HG02852 (cell line): ENCODE measurements around the gene MMP21.

Source experiments
- ATAC-seq: cut with Tn5 transposase; IDR thresholded peaks from one replicate; pipeline ENCODE4 v1.9.1; 2021; ENCODE audit warnings: mild to moderate bottlenecking, moderate library complexity; ENCODE audit not compliant: unreplicated experiment

MMP21 gene, protein sequence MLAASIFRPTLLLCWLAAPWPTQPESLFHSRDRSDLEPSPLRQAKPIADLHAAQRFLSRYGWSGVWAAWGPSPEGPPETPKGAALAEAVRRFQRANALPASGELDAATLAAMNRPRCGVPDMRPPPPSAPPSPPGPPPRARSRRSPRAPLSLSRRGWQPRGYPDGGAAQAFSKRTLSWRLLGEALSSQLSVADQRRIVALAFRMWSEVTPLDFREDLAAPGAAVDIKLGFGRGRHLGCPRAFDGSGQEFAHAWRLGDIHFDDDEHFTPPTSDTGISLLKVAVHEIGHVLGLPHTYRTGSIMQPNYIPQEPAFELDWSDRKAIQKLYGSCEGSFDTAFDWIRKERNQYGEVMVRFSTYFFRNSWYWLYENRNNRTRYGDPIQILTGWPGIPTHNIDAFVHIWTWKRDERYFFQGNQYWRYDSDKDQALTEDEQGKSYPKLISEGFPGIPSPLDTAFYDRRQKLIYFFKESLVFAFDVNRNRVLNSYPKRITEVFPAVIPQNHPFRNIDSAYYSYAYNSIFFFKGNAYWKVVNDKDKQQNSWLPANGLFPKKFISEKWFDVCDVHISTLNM

GRCh38 chr10:125775491-125776106, at the start of gene MMP21:
Gene MMP21, minus strand, starts transcription at chr10:125775821. Its CDS starts 0 bp downstream, at chr10:125775821.
- no peak for ATAC-seq

GRCh38 chr10:125824736-125825135, 49.1 kb upstream of the MMP21 start:
- no peak for ATAC-seq

- ATAC-seq, result peak; percentile 3
Measured at GRCh38 chr10:125823663-125824251, 48.1 kb upstream of the MMP21 start.

DNA sequence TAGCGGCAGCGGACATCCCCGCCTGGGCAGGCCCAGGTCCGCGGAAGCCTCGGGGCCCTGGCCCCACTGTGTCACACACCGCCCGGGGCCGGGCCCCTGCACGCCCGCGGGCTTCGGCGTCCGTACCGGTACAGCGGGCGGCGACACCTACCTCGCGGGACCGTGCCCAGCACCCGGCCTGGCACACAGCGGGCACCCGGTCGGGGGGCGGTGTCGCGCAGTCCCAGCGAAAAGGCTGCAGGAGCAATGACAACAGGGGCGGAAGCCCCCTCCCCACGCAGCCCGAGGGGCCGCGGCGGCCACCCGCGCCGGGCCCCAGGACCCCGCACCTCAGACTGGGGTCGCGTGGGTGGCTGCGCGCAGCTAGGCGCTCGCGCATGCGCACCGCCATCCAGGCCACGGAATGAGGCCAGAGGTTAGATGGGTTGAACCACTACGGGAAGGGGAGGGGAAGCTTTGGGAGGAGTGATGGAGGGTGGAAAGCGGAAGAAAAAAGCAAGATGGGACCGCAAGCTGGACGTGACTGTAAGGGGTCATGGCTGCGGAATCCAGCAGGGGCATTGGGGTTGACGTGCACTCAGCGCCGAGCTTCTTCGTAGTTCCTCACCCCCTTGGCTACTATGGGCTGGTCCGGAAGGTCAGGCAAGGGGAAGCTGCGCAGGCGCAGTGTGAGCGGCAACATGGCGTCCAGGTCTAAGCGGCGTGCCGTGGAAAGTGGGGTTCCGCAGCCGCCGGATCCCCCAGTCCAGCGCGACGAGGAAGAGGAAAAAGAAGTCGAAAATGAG, 47.4 kb upstream of the MMP21 start, which contains the start of the genes BCCIP and UROS:
Gene BCCIP (plus strand): TSS at position 669 of the 785 bp plus-strand sequence. CDS start 12 bp downstream, at position 681.
Gene UROS (minus strand): TSS at position 381 of the 785 bp plus-strand sequence. CDS start 6,759 bp downstream, outside the sequence.
- peak; percentile 70 for ATAC-seq

GRCh38 chr10:125820701-125821100, 45.1 kb upstream of the MMP21 start:
- ATAC-seq, result no peak

GRCh38 chr10:125817337-125817946, 41.8 kb upstream of the MMP21 start:
- ATAC-seq, result no peak

GRCh38 chr10:125816548-125816947, 40.9 kb upstream of the MMP21 start:
- ATAC-seq, result no peak

DNA sequence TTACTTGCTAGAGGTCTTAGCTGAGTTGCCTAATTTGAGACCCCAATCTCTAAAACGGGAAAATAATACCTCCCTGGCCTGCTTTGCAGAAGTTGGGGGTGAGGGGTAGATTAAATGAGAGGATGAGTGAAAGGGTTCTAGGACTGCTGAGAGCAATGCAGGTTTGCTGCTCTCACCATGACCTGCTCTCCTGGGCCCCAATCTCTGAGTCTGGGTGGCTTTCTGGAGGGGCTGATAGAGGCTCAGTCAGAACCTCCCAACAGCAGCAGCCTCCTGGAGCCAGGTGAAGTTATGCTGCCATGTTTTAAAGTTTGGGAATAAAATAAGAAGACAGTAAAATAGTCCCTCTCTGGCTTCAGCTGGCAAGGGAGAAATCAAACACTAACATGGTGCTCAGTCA, 40.1 kb upstream of the MMP21 start:
- no peak for ATAC-seq

GRCh38 chr10:125812128-125812750, 36.6 kb upstream of the MMP21 start:
- ATAC-seq, result no peak

GRCh38 chr10:125811251-125811650, 35.6 kb upstream of the MMP21 start:
- no peak for ATAC-seq

DNA sequence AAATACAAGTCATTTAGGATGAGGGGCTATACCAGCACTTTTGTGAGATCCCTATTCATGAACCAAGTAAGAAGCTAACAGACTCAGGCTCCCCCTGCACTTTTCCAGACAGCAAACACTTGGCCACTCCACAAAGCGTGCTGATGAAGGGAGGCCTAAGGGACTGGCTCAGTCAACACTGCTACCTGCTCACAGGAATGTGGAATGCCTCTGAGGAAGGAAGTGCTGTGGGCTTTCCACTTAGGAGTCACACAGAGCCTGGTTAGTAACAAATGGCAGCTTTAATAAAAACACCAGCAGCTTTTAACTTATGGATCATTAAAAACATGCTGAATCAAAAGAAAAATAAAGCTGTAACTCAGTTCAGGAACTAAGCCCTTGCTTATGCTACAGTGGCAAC, 32.4 kb upstream of the MMP21 start:
- no peak for ATAC-seq

DNA sequence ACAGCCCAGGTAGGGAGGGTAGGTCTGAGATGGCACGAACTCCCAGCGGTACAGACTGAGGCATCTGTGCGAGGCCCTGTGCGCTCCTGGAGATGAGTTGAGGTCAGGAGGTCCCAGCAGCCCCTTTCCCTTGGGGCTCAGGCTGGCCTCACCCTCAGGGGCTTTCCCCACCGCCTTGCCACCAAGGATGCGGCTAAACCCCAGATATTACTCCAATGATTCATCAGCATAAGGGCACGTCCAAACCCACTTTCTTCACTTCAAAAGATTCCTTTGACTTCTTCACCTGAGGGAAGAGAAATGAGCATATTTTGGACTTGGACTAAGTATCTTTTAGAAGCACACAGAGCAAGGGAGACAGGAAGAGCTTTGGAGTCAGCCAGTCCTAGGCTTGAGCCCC, 27.1 kb upstream of the MMP21 start:
- ATAC-seq, result no peak

DNA sequence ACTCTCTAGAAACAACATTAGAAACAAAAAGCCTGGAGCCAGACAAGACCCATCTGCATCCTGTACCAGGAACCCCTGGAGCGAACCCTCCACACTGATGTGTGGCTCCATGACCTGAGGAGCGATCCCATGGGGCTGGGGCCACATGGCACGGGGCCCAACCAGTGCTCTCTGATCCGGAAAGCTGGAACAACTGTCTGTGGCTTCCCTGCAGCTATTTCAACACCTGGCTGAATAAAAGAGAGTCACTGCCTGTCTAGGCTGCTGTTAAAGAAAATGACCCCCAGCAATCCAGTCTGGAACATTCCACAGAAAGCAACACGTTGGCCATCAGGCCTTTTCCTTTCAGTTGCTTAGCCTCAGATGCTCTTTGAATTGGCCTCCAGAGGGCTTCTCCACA, 26.5 kb upstream of the MMP21 start:
- ATAC-seq, result no peak

- no peak for ATAC-seq
Measured at GRCh38 chr10:125801574-125801973, 26.0 kb upstream of the MMP21 start.

DNA sequence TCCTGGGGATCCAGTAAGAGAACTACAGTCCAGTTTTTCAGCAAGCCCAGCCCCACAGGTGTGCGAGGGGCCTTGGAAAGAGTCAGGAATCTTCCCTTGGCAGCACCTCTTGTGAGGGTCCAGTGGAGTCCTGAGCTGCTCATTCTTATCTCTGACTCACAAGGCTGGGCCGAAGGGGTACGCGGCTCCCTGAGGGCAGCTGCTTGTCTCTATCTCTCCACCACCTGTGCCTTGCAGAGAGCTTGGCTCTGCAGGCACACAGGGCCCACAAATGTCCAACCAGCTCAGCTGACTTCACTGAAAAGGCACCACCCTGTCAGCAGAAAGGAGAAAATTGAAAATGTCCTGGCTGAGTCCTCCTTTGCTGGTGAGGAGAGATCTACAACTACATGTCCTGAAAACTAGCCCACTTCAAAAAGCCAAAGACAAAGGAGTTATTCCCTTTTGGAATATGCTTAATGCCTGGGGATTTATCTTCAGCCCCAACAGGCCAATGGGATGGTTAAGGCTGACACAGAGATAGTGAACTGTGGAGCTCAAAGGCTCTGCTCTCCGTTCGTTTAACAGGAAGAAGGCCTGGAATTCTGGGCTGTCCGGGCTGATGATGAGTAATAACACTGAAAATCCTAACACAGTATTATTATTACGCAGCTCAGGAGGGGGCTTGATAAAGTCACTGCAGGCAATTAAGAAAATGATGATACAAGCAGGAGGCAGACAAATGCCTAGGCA, 24.0 kb upstream of the MMP21 start:
- ATAC-seq, result no peak

DNA sequence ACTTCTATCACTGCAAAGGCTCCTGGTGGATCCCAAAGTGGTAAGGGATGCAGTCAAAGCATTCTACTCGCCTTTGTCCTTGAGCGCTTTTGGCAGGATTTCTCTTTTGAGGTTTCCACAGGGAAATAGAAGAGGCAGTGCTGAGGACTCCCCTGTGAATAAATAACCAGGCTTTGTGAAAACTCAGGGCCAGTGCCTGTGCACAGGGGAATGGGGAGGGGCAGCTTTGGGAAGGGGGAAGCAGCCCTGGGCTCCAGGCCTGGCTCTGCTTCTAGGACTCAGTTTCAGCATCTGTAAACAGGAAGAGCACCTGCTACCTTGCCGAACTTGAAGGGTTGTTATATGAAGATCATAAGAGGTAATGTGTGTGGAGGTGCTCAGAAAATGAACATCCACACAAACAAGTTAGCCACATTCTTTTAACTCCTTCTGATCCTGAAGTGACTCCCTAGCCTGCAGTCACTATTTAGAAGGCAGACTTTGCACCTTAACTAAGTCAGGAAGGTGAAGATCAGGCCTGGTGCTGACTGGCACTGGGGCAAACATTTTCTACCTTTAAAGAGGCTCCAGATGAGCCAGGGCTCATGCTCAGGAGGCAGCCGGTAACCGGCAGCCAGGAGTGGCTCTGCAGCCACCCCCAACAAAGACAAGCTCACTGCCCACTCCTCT, 22.5 kb upstream of the MMP21 start:
- no peak for ATAC-seq

GRCh38 chr10:125797424-125797823, 21.8 kb upstream of the MMP21 start:
- ATAC-seq, result no peak

- no peak for ATAC-seq
Measured at GRCh38 chr10:125795637-125796190, 20.1 kb upstream of the MMP21 start.
